8988T (cell line): ENCODE data around the gene BRSK2.

Experiments used
- DNase-seq: peaks from one replicate; pipeline ENCODE4 v3.0.0; 2011

The BRSK2 gene

GRCh38 chr11:1469911-1470680 lies 80.4 kb downstream of the BRSK2 start:
- DNase-seq: no peak

GRCh38 chr11:1470681-1471611 lies 81.2 kb downstream of the BRSK2 start:
- DNase-seq: no peak

GRCh38 chr11:1471736-1472135 lies 82.0 kb downstream of the BRSK2 start:
- no peak for DNase-seq

GRCh38 chr11:1472180-1473005 lies 82.7 kb downstream of the BRSK2 start:
- DNase-seq: no peak

GRCh38 chr11:1473011-1473628 lies 83.4 kb downstream of the BRSK2 start:
- DNase-seq: no peak

- DNase-seq: no peak
These were observed 84.1 kb downstream of the BRSK2 start for GRCh38 chr11:1473786-1474185.

- no peak for DNase-seq
These were observed 86.1 kb downstream of the BRSK2 start for GRCh38 chr11:1475841-1476240.

GRCh38 chr11:1476940-1477736 lies 87.4 kb downstream of the BRSK2 start:
- DNase-seq: no peak

GRCh38 chr11:1478011-1478410 lies 88.3 kb downstream of the BRSK2 start:
- no peak for DNase-seq

GRCh38 chr11:1478544-1478943 lies 88.8 kb downstream of the BRSK2 start:
- no peak for DNase-seq

- no peak for DNase-seq
These were observed 89.4 kb downstream of the BRSK2 start for GRCh38 chr11:1479006-1479677.

GRCh38 chr11:1479678-1480118 lies 90.0 kb downstream of the BRSK2 start:
- DNase-seq: no peak

GRCh38 chr11:1480191-1480554 lies 90.4 kb downstream of the BRSK2 start:
- DNase-seq: no peak

- DNase-seq: no peak
These were observed 91.1 kb downstream of the BRSK2 start for GRCh38 chr11:1480555-1481482.

GRCh38 chr11:1481483-1481825 lies 91.7 kb downstream of the BRSK2 start:
- no peak for DNase-seq

- no peak for DNase-seq
These were observed 92.2 kb downstream of the BRSK2 start for GRCh38 chr11:1481861-1482441.

GRCh38 chr11:1482581-1483444 lies 93.1 kb downstream of the BRSK2 start:
- DNase-seq: no peak

GRCh38 chr11:1483445-1483961 lies 93.8 kb downstream of the BRSK2 start:
- no peak for DNase-seq
